ENCODE data around the gene BBX. TPM values are rescaled to one million over a fixed set of nuclear protein-coding genes. Genes with fewer than 3 reads are reported as not detected.

BBX gene
- total and polyA plus RNA-seq, 12 donors = 4.6 to 49.8 (median 38.0) TPM

DNA sequence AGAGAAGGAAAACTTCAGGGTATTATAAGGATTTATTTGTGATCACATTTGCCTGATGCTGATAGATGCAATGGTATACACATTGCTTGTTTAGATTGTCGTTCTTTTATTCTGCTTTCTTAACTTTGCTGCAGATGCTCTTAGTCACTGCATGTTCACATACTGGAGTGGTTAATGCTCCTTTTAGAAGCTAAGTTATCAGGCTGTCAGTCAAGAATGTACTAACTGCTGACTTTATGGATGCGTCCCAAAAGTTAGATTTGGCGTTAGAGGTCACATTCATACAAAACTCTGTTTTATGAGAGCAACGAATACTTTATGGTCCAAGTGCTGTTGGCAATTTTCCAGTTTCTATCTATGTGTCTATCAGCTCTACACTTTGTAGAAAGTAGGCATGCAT lies 160.7 kb downstream of the BBX start:
- DNase-seq (peak in 1 of 2 donors; percentile 20), ATAC-seq (peak in 7 of 8 donors; percentile 38 to 83 (median 81))
- peaks cover 0 to 60% (median 45%) of the 10 kb centered on the region in 9 donors for H3K4me1 ChIP-seq
- H3K9me3 ChIP-seq = no peaks in the 10 kb centered on the region
- H3K4me3 ChIP-seq = no peak overlapping the region
- intact Hi-C loops (cut with DNase I) = loop anchor here in 4 of 10 donors (5.0 to 10.0 kb wide), 3 partner anchors 51 to 244 kb away; no protein-coding TSS in a partner anchor
- 31 to 39% methylated on average over 4 of the region's 4 CpGs for WGBS, 2 donors
- H3K27me3 ChIP-seq = no peaks in the 10 kb centered on the region
- peak overlapping the region in 6 of 10 donors; percentile 34 to 66 (median 44) for H3K27ac ChIP-seq
- H3K36me3 ChIP-seq = no peaks in the 10 kb centered on the region
- TF ChIP-seq, protein P1, sequence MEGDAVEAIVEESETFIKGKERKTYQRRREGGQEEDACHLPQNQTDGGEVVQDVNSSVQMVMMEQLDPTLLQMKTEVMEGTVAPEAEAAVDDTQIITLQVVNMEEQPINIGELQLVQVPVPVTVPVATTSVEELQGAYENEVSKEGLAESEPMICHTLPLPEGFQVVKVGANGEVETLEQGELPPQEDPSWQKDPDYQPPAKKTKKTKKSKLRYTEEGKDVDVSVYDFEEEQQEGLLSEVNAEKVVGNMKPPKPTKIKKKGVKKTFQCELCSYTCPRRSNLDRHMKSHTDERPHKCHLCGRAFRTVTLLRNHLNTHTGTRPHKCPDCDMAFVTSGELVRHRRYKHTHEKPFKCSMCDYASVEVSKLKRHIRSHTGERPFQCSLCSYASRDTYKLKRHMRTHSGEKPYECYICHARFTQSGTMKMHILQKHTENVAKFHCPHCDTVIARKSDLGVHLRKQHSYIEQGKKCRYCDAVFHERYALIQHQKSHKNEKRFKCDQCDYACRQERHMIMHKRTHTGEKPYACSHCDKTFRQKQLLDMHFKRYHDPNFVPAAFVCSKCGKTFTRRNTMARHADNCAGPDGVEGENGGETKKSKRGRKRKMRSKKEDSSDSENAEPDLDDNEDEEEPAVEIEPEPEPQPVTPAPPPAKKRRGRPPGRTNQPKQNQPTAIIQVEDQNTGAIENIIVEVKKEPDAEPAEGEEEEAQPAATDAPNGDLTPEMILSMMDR (IDR thresholded peaks at IDR 0.05) = no peak

DNA sequence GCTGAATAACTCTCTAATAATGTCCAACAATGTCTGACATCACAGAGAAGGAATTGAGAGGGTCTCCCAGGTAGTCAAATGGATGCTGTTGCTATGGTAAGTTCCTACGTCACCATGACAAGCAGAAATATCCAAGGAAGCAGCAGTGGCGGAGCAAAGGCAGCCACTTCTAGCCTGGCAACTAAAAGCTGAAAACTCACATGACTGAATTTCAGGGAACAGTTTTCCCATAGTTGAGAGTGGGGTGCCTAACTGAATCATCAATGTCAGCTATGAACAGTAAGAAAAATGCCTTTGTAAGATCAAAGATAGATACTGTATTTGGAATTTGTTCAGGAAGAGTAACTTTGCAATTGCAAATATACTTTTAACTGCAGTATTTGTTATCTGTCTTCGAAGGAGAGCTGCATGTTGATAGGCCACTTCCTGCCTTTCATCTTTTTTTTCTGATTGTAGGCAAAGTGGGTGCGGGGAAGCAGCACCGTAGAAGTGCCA lies 161.7 kb downstream of the BBX start:
- ATAC-seq (peak in 3 of 8 donors; percentile 23 to 63 (median 63)), DNase-seq (no peak)
- no peaks in the 10 kb centered on the region for H3K27me3 ChIP-seq
- intact Hi-C loops (cut with DNase I) = loop anchor here in 4 of 10 donors (5.0 to 10.0 kb wide), 3 partner anchors 50 to 243 kb away; no protein-coding TSS in a partner anchor
- TF ChIP-seq, protein P1 (IDR thresholded peaks at IDR 0.05) = no peak
- H3K27ac ChIP-seq = peak overlapping the region in 7 of 10 donors; percentile 2 to 66 (median 43)
- no peaks in the 10 kb centered on the region for H3K9me3 ChIP-seq
- peaks cover 0 to 59% (median 45%) of the 10 kb centered on the region in 9 donors for H3K4me1 ChIP-seq
- no peaks in the 10 kb centered on the region for H3K36me3 ChIP-seq
- 35 to 45% methylated on average over 5 of the region's 5 CpGs for WGBS, 2 donors
- H3K4me3 ChIP-seq = no peak overlapping the region

- DNase-seq = no peak
- Histone ChIP-seq H3K9me3 (no peaks in the 10 kb centered on the region), H3K4me3 (no peak overlapping the region), H3K36me3 (no peaks in the 10 kb centered on the region), H3K4me1 (peaks cover 0 to 50% (median 40%) of the 10 kb centered on the region in 9 donors), H3K27me3 (no peaks in the 10 kb centered on the region), H3K27ac (peak overlapping the region in 3 of 10 donors; percentile 4 to 66 (median 41))
- 91 to 100% methylated on average over 2 of the region's 2 CpGs for WGBS, 2 donors
- intact Hi-C loops (cut with DNase I) = loop anchor here in 1 of 10 donors (10.0 kb wide), 1 partner anchor 49 kb away; no protein-coding TSS in a partner anchor
- TF ChIP-seq, protein P1 (IDR thresholded peaks at IDR 0.05) = no peak
- ATAC-seq = no peak
Measured at GRCh38 chr3:107685383-107685782, 162.6 kb downstream of the BBX start.

DNA sequence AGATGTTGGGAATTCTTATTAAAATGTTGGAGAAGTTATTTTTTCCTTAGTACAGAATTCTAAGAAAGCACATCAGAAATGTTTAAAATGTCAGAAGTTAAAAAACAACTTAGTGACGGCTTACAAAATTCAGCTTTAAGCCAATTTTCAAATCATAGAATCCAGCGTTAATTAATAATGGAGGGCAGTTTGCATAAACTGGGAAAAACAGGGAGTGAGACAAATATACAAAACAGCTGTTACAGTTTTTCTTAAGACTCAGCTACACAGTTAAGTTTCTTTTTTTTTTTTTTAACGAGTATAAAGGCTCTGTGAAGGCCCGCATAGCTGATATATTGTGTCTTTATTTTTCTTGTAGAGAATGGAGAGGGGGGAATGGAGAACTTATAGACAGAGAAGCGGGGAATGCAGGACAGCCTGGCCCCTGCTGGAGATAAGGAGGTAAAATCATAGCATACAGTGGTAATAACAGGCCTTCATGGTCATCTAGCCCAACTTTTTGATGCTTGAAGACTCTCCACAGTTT lies 164.4 kb downstream of the BBX start:
- TF ChIP-seq, protein P1 (IDR thresholded peaks at IDR 0.05) = no peak

More for the DNA sequence above, 164.4 kb downstream of the BBX start:
- DNase-seq (no peak), ATAC-seq (no peak)
- Histone ChIP-seq H3K27ac (no peak overlapping the region), H3K4me3 (no peak overlapping the region), H3K27me3 (no peaks in the 10 kb centered on the region), H3K36me3 (no peaks in the 10 kb centered on the region), H3K4me1 (peaks cover 0 to 43% (median 28%) of the 10 kb centered on the region in 9 donors), H3K9me3 (no peaks in the 10 kb centered on the region)
- 95 to 97% methylated on average over 5 of the region's 5 CpGs for WGBS, 2 donors
- intact Hi-C loops (cut with DNase I) = loop anchor here in 1 of 10 donors (10.0 kb wide), 1 partner anchor 48 kb away; no protein-coding TSS in a partner anchor
